HTERT RPE-1 (cell line): ENCODE results near the gene KPNB1.

Source experiments
- in situ Hi-C: fragments of 300-500 bp; cut with MboI; formaldehyde crosslinking; loops from 4 replicates; pipeline ENCODE4 v1.14.3; 2020; ENCODE audit warnings: low sequenced_read_pairs

KPNB1 gene

DNA sequence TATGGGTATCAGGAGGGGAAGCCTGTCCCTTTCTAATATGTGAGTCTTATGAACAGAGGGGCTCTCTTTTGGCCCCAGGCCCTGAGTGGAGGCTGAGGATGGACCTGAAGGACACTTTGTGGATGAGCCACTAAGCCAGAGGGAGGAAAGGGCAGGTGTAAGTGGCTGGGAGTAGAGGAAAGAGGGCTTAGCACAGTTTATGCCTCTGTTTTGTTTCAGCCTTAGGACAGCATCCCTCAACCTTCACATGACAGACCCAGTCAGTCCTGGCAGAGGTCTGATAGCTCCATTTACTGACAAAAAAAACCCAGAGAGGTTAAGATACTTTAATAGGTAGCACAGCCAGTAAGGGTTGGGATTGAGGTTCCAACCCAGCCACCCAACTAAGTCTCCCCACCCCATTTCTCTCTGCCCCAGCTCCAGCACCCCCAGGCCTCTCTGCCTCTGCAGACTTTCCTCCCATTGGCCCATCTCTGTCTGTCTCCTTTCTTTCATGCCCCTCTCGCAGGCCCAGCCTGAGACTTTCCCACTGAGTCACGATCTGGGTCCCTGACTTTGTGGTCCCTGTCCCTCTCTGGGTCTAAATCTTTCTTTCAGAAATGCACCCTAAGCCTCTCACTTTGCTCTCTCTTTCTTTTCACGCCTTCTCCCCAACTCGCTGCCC is 78.6 kb downstream of the KPNB1 start:
- in situ Hi-C loops: no loop called here

DNA sequence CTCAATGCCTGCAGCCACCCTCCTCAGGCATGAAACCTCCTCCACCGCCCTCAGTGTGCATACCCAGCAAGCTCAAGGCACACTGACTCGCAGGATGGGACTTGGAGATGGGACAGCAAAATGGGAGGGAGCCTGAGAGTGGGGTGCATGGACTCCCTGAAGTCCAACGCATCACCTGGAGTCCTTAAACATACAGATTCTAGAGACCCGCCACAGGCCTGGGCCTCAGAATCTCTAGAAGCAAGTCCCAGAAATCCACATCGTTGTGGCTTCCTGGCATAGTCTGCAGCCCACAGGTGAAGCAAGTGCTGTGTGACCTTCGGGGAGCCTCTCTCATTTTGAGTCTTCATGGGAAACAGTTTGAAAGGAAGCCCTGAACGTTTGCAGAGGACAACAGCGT is 79.8 kb downstream of the KPNB1 start:
- in situ Hi-C loops: no loop called here

DNA sequence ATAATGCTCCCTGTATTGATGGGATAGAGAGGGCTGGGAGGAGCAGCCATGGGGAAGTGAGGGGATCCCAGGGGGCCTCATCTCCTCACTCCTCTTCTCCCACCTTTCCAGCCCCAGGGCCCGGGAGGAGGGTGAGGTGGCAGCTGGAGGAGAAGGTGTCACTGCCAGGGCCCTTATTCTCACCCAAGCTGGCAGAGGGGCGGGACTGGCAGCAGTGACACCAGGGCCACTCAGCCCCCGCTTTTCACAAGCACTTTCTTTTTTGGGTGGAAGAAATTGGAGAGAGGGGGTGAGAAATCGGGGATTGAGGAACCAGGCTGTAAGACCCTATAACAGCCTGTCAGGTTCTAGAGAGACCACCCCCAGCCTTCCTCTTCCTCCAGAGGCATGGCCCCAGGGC is 81.0 kb downstream of the KPNB1 start:
- in situ Hi-C loops: no loop called here

DNA sequence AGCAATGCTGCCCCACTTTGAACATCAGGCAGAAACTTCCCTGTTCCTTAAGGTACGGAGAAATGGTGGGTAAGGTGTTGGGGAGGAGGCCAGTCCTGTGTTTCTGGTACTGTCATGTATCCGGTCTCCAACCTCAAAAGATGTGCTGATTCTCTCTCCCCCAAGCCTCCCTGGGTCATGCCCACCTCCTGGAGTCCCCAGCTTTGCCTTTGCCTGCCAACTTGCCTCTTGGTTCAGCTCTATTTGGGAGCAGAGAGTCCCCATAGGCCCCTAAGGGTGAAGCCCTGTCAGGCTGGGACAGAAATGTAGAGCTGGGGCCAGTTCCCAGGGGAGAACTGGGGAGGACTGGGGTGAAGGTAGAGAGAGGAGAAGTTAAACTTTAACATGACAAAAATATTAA is 81.7 kb downstream of the KPNB1 start:
- in situ Hi-C loops: no loop called here

DNA sequence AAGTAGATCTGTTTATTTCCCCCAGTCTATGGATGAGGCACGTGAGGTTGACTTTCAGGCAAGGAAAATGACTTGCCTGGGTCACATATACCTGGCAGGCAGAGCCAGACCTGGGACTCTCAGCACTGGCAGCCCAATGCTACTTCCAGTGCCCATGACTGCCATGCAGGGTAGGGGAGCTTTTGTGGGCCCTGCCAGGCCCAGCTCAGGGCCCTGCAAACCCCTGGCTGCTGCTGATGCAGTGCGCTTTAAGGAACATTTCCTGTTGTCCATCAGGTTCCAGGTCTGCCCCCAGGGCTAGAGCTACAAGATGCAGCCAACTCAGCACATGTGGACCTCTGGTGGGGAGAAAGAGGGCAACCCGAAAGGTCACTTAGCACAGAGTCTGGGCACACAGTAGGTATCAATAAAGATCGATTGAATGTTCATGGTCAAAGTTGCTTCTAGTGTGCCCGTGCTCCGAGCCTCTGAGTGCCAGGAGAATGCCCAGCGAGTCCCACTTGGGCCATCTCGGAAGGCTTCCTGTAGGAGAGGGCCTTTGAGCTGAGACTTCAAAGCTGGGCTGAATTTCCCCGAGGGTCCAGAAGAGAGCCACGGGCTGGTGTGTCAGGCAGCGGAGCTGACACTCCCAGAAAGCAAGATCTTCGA is 82.8 kb downstream of the KPNB1 start:
- in situ Hi-C loops: no loop called here

DNA sequence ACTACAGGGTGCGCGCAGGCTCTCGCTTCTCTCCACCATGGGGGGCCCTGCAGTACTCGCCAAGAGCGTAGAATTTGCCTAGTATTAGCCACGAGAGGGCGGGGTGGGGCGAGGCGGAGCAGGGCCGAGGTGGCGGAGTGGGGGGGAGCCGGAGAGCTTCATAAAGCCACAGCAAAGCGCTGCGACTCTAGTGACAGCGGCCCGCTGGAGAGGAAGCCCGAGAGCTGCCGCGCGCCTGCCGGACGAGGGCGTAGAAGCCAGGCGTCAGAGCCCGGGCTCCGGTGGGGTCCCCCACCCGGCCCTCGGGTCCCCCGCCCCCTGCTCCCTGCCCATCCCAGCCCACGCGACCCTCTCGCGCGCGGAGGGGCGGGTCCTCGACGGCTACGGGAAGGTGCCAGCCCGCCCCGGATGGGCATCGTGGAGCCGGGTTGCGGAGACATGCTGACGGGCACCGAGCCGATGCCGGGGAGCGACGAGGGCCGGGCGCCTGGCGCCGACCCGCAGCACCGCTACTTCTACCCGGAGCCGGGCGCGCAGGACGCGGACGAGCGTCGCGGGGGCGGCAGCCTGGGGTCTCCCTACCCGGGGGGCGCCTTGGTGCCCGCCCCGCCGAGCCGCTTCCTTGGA is 83.4 kb downstream of the KPNB1 start, which contains the start of gene TBX21:
Gene TBX21, plus strand, starts transcription at position 190 of the 627 bp plus-strand sequence. Its CDS starts 219 bp downstream, at position 409.
- in situ Hi-C loops: no loop called here

DNA sequence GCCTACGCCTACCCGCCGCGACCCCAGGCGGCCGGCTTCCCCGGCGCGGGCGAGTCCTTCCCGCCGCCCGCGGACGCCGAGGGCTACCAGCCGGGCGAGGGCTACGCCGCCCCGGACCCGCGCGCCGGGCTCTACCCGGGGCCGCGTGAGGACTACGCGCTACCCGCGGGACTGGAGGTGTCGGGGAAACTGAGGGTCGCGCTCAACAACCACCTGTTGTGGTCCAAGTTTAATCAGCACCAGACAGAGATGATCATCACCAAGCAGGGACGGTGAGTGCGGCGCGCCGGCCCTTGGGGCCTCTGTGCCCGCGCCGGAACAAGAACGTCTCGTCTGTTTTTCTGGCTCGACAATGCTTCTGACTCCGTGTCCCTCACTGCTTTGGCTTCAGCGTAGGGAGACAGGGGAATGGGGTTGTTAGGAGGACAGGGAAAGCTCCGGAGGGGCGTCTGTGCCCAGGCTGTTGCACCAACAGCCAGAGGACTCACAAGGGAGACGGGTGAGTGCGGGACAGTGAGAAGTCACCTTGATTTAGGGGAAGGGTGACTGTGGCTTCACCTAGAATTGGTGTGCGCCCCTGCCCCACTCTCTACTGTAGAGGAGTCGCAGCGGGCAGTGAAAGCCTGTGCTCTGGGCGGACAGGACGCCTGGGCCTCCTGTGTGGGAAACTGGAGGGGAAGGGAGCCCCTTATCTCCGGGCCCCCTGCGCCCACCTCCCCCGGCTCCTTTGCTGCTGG is 84.1 kb downstream of the KPNB1 start:
- in situ Hi-C loops: no loop called here

DNA sequence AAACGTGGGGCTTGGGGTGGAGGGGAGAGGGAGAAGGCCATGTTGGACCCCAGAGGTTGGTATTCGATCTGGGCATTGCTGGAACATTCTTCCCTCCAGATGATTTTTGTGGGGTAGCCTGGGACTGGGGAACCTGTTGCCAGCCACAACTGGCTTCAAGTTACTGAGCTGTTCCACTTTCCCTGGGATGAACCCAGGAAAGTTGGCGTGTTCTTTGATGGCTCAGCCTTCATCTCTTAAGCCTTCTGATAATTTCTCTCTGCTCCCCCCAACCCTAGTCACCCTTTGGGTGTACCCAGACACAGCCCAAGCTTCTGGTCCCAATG is 85.4 kb downstream of the KPNB1 start:
- in situ Hi-C loops: no loop called here
